ENCODE data around the gene TARBP1. TPM values are rescaled to one million over a fixed set of nuclear protein-coding genes. Genes with fewer than 3 reads are reported as not detected.

The TARBP1 gene
- total and polyA plus RNA-seq, 2 of the 13 experiments (the other 11 are each of a cell fraction or from before 2014, with no cell fraction given) = 37.7 to 67.0 TPM

DNA sequence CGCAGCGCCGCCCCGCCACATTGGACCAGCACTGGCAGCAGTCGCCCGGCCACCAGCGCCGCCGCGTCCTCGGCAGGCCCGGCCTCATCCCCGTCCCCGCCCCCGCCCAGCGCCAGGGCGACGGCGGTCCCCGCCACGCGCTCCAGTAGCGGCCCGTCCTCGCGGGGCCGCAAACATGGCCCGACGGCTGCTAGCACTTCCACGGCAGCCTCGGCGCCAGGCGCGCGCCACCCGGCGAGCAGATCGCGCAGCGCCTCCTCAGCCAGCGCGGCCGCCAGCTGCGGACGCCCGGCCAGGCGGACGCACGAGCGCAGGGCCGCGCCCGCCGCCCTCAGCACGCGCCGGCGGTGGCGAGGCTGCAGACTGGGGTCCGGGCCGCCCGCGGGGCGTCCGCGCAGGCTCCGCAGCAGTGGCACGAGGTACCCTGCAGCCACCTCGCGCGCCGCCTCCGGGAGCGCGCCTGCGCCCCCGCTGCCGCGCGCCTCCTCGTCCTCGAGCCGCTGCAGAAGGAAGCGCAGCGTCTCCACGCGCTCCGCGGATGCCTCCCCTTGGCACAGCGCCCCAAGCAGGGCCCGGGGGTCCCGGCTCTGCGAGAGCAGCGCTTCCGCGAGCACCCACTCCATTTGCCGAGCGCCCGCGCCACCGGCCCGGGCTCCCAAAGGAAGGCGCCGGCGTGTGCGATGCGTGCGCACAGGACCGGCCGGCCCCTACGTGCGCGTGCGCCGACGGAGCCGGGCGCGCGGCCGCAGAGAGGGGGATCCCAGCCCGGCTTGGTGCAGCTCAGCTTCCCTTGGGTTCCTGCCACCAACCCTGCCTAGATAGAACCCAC is at the start of gene TARBP1 (continued):
- TF ChIP-seq ELF3 (CRISPR knock-in tag; IDR thresholded peaks at IDR 0.05) = peak; percentile 44; the same call in 1 of the 2 replicates
- TF ChIP-seq GLMP (CRISPR knock-in tag; IDR thresholded peaks at IDR 0.05; ENCODE audit: borderline replicate concordance) = no peak
- peak; percentile 77 for TF ChIP-seq MXD3 (CRISPR knock-in tag; IDR thresholded peaks at IDR 0.05)
- TF ChIP-seq HDAC2 (CRISPR knock-in tag; IDR thresholded peaks at IDR 0.05) = no peak
- TF ChIP-seq ZFP36L2 (CRISPR knock-in tag; IDR thresholded peaks at IDR 0.05) = no peak
- TF ChIP-seq, protein P1, sequence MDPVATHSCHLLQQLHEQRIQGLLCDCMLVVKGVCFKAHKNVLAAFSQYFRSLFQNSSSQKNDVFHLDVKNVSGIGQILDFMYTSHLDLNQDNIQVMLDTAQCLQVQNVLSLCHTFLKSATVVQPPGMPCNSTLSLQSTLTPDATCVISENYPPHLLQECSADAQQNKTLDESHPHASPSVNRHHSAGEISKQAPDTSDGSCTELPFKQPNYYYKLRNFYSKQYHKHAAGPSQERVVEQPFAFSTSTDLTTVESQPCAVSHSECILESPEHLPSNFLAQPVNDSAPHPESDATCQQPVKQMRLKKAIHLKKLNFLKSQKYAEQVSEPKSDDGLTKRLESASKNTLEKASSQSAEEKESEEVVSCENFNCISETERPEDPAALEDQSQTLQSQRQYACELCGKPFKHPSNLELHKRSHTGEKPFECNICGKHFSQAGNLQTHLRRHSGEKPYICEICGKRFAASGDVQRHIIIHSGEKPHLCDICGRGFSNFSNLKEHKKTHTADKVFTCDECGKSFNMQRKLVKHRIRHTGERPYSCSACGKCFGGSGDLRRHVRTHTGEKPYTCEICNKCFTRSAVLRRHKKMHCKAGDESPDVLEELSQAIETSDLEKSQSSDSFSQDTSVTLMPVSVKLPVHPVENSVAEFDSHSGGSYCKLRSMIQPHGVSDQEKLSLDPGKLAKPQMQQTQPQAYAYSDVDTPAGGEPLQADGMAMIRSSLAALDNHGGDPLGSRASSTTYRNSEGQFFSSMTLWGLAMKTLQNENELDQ (CRISPR knock-in tag; IDR thresholded peaks at IDR 0.05; ENCODE audit: borderline replicate concordance) = no peak
- TF ChIP-seq HOMEZ (CRISPR knock-in tag; IDR thresholded peaks at IDR 0.05; ENCODE audit: low read depth) = no peak
- no peak for TF ChIP-seq MEIS1 (CRISPR knock-in tag; IDR thresholded peaks at IDR 0.05; ENCODE audit: borderline replicate concordance)
- TF ChIP-seq MYC (CRISPR knock-in tag; IDR thresholded peaks at IDR 0.05; ENCODE audit: borderline replicate concordance) = peak; percentile 69
- TF ChIP-seq, protein P2, sequence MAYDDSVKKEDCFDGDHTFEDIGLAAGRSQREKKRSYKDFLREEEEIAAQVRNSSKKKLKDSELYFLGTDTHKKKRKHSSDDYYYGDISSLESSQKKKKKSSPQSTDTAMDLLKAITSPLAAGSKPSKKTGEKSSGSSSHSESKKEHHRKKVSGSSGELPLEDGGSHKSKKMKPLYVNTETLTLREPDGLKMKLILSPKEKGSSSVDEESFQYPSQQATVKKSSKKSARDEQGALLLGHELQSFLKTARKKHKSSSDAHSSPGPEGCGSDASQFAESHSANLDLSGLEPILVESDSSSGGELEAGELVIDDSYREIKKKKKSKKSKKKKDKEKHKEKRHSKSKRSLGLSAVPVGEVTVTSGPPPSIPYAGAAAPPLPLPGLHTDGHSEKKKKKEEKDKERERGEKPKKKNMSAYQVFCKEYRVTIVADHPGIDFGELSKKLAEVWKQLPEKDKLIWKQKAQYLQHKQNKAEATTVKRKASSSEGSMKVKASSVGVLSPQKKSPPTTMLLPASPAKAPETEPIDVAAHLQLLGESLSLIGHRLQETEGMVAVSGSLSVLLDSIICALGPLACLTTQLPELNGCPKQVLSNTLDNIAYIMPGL (CRISPR knock-in tag; IDR thresholded peaks at IDR 0.05; ENCODE audit: borderline replicate concordance in 1 of 2, low read depth in 1 of 2) = peak in 1 of 2 experiments; percentile 38; a peak in 2 of 4 replicates
- TF ChIP-seq EEA1 (CRISPR knock-in tag; IDR thresholded peaks at IDR 0.05; ENCODE audit: borderline replicate concordance) = 0 out of 2 replicates have a peak, but pooled peaks have one; percentile 31
- no peak for TF ChIP-seq SOX5 (CRISPR knock-in tag; IDR thresholded peaks at IDR 0.05; ENCODE audit: borderline replicate concordance)
- TF ChIP-seq KMT2B (CRISPR knock-in tag; IDR thresholded peaks at IDR 0.05) = peak; percentile 74
- peak; percentile 54; the same call in 1 of the 2 replicates for TF ChIP-seq GFI1 (CRISPR knock-in tag; IDR thresholded peaks at IDR 0.05; ENCODE audit: borderline replicate concordance)
- no peak for TF ChIP-seq ZNF143 (CRISPR knock-in tag; IDR thresholded peaks at IDR 0.05)
- TF ChIP-seq LCORL (IDR thresholded peaks at IDR 0.05) = no peak
- no peak for TF ChIP-seq LCORL (CRISPR knock-in tag; IDR thresholded peaks at IDR 0.05)
- TF ChIP-seq IRX3 (CRISPR knock-in tag; IDR thresholded peaks at IDR 0.05; ENCODE audit: borderline replicate concordance, low read depth) = no peak
- 0 out of 2 replicates have a peak, but pooled peaks have one; percentile 23 for TF ChIP-seq ISX (CRISPR knock-in tag; conservative IDR thresholded peaks at IDR 0.05)
- TF ChIP-seq, protein P3, sequence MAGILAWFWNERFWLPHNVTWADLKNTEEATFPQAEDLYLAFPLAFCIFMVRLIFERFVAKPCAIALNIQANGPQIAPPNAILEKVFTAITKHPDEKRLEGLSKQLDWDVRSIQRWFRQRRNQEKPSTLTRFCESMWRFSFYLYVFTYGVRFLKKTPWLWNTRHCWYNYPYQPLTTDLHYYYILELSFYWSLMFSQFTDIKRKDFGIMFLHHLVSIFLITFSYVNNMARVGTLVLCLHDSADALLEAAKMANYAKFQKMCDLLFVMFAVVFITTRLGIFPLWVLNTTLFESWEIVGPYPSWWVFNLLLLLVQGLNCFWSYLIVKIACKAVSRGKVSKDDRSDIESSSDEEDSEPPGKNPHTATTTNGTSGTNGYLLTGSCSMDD (CRISPR knock-in tag; IDR thresholded peaks at IDR 0.05) = no peak
